Kidney epithelial cell (primary cell): ENCODE results near the gene SRGAP2B. TPM values are rescaled to one million over a fixed set of nuclear protein-coding genes. Genes with fewer than 3 reads are reported as not detected.
A peak's percentile ranks its signal among the peaks of the same experiment; 100 is the strongest.
"Not testable (repeated sequence)": the region's sequence is repeated elsewhere in the genome, so short reads cannot be mapped to it uniquely, and the experiment has no call there.

Experiments
- DNase-seq: peaks from one replicate; pipeline ENCODE4 v3.0.0-alpha.2; 2010; ENCODE audit warnings: low read depth
- H3K27me3 ChIP-seq: 2 replicates; pipeline ENCODE4 v1.6.0; 2011; ENCODE audit warnings: low read length; ENCODE audit not compliant: control insufficient read depth, insufficient read depth
- H3K36me3 ChIP-seq: 2 replicates; pipeline ENCODE4 v1.5.1; 2011; ENCODE audit warnings: low read length; ENCODE audit not compliant: control insufficient read depth, insufficient read depth
- H3K4me3 ChIP-seq: 2 replicates; pipeline ENCODE4 v1.5.1; 2011; ENCODE audit warnings: low read depth, mild to moderate bottlenecking, control low read depth, low read length
- total RNA-seq: library from RNA; depleted of rRNA; stranded (reverse); fragments of >200 nt; gene quantifications from 2 replicates; pipeline ENCODE4 v1.2.3, GENCODE V29; 2015

The SRGAP2B gene
- total RNA-seq, 1 donor from 2014 or later = 11.4 TPM

DNA sequence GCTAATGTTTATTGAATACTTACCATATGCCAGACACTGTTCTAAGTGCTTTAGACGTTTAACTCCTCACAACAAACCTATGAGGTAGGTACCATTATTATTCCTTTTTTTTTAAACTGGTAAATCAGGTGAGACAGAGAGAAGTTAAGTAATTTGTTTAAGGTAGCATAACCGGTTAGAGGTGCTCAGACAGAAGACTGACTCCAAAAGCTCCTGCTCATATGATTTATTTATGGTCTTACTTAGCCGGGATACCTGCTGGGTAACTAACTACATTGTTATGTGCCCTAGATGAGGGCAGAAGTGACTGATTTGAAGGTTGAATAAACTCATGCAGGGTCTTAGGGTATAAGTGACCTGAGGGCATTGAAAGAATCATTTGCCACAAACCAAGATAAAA lies 17.6 kb upstream of the SRGAP2B start:
- not testable (repeated sequence) for H3K4me3 ChIP-seq, DNase-seq, H3K27me3 ChIP-seq, H3K36me3 ChIP-seq

DNA sequence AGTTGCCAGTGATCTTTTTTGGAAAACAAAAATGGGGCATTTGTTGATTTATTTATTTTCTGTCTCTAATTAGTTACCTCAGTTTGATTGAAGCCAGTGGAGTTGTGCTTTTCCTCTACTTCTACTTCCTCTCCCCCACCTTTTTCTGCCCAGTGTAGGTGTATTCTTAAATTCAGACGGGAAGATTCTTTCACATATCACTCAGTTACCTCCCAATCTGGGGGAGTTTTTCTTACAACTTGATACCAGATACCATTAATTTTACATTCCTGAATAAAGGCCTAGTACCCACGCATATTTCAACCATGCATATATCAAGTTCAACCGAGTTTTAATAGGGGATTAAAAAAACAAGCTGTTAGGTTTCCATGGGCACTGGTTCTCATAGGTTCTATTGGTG lies 16.5 kb upstream of the SRGAP2B start:
- H3K4me3 ChIP-seq, H3K36me3 ChIP-seq, DNase-seq, H3K27me3 ChIP-seq: not testable (repeated sequence)

DNA sequence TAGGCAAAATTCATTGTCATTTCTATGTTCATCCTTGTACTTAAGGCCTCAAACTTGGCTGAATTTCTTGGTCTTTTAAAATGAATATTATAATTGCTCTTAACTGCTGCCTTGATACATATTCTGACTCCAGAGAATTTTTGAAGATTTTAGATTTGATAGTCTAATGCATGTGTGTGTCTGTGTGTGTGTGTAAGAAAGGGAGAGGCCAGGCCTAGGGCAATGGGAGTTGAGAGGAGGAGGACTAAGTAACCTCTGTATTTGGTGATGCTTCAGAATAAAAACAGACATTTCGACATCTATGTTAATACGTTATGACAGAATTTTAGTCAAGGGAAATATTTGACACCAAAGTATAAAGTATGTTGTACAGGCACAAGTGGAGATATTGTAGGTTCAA lies 8.2 kb upstream of the SRGAP2B start:
- not testable (repeated sequence) for H3K27me3 ChIP-seq

DNA sequence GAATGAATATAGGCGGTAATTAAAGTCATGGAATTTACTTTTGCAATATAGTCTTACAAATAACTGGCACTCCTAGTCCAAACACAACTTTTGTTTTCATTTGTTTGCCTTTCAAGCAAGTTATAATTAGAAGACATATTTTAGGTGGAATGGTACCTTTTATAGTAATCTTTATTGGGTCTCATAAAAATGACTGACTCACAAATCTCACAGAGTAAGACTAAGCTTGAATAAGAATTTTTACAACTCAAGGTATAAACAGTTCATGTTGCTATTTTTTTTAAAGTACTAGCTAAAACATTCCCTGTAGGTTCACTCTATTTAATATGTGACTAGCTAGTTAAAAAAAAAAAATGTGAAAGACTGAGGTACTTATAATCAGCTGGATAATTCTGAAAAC lies 6.6 kb upstream of the SRGAP2B start:
- H3K27me3 ChIP-seq, H3K36me3 ChIP-seq, DNase-seq, H3K4me3 ChIP-seq: not testable (repeated sequence)

More for the DNA sequence above, 8.2 kb upstream of the SRGAP2B start:
- not testable (repeated sequence) for DNase-seq, H3K4me3 ChIP-seq, H3K36me3 ChIP-seq

DNA sequence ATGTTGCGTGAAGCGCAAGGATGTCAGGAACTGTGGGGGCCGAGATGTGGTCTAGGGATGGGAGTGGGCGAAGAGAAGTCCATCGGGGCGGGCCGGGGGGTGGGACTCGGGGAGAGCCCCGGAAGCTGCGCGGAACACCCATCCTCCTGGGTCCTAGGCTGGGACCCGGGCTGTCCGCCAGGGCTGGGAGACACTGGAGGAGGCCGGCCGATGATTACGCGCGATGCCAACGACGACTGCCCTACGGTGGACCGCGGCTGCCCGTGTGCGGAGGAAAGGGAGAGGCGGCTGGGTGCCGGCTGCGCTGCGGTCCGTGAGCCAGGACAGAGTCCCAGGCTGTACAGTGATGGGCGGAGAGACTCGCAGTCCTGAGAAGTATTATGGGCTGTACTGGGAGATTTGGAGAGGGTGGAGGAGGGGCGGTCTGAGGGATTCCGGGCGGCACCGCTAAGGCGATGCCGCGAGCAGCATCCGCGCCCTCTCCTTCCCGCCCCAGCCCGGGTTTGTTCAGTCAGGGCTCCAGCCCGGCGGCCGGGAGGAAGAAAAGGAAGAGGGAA lies 395 bp downstream of the SRGAP2B start:
- not testable (repeated sequence) for H3K36me3 ChIP-seq, DNase-seq, H3K27me3 ChIP-seq
- H3K4me3 ChIP-seq = peak overlapping the region; percentile 45

DNA sequence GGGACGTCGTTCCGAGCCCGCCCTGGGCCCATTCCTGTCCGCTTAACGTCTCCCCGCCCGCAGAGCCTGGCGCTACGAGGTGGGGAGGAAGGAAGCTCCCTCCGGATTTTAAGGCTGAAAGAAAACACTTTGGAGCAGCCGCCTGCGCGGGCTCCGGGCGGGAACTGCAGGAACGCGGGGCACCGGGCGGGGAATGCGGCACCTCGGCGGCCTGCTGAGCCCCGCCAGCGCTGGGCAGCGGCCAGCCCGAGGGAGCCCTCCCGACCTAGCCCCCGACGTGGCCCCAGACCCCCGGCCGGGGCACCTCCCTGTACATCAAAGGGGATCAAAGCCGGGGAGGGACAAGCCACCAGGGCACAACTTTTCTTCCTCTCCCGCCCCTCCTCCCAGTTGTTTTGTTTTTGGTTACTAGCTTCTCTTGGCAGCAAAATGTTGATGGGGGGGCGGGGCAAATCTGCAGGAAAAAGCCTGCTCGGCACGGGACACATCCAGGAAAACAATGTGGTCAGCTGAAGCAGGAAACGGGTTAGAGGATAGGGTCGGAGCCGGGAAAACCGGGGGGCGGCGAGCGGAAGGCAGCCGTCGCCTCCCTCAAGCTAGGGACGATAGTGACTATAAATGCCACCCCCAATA lies 1.5 kb downstream of the SRGAP2B start:
- not testable (repeated sequence) for H3K36me3 ChIP-seq, DNase-seq, H3K27me3 ChIP-seq
- peak overlapping the region; percentile 37 for H3K4me3 ChIP-seq

DNA sequence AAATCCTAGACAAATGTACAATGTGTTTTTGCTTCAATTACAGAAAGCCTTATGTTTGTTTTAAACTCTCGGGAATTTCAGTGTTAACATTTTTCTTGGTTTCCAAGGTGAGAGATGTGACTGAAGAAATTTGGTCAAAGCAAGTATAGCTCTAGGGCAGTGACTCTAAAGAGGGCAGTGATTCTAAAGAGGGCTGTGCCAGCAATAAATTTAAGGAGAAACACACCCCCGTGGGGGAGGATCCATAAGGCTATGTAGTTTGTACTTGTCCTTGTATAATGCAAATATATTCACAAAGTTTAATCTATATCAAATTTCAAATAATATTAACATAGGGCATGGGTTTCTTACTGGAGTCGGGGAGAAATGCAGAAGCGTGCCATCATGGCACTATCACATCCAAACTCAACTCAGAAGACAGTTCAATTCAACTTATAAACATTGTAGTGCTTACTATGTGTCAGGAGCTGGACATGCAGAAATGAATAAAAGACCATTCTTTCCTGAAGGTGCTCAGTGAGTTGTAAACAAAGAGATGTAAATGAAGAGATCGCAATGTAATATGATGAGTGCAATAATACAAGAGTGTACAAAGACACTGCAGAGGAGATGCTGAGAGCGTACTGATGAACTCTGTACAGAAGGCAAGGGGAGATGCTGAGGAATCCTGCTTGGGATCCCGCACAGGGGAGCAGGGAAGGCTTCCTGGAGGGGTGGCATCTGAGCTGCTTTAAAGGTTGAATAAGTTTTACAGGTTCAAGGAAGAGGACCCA lies 12.5 kb downstream of the SRGAP2B start:
- not testable (repeated sequence) for DNase-seq, H3K4me3 ChIP-seq, H3K27me3 ChIP-seq, H3K36me3 ChIP-seq

DNA sequence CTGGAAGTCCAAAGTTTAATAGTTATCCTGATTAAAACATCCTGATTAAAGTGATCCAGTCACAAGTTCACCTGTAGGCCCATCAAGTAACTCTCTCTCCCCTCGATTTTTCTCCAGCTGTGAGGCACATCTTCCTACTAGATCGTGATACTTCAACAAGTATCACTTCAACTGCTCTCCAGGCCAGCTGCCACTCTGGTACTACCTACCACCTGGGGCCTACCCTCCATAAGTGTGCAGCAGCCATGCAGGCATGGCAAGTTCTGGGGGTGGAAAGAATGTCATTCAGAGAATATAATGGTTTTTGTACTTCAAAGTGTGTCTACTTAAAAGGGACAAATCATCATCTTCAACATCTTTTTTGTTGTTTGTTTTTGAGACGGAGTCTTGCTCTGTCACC lies 14.9 kb downstream of the SRGAP2B start:
- not testable (repeated sequence) for DNase-seq, H3K4me3 ChIP-seq, H3K27me3 ChIP-seq, H3K36me3 ChIP-seq

DNA sequence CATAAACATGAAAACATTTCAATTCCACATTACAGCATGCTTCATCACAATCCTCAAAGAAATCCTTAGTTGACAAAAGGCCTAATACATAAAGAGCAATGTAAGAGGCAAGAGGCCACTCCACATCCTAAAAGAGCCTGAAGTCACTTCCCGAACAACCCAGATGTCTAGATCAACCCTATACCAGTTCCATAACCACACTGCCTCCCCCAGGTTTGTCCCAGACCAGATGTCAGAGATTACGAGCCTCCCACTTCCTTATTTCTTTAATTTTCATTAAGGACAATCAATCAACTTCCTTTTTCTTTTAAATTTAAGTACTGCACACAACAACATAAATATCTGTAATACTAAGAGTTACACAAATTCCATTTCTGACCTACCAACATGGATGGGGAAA lies 15.4 kb downstream of the SRGAP2B start:
- not testable (repeated sequence) for H3K4me3 ChIP-seq, H3K36me3 ChIP-seq, H3K27me3 ChIP-seq, DNase-seq

DNA sequence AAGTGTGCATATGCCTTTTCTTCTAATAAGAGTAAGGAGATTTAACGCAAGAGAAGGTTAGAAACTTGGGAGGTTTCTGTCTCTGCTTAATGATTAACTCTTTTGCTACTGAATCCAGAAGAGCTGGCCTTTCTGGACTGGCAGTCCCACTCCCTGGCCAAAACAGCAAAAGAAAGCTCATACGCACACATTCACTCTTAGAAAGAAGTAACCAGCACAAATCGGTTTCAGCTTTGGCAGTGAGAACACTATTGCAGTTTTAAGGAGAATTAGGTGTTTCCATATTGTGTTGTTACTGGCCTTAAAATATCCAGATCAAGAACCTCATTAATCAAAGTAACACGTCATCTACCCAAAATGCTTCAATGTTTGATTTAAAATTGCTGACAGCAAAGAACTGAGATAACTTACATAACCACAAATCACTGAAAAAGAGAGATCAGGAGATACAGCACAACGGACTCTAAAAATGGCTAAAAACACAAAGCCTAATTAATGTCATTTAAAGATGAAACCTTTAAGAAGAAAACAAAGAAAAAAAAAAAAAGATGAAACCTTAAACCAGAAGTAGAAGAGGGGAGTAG lies 16.2 kb downstream of the SRGAP2B start:
- H3K27me3 ChIP-seq, DNase-seq, H3K36me3 ChIP-seq, H3K4me3 ChIP-seq: not testable (repeated sequence)

DNA sequence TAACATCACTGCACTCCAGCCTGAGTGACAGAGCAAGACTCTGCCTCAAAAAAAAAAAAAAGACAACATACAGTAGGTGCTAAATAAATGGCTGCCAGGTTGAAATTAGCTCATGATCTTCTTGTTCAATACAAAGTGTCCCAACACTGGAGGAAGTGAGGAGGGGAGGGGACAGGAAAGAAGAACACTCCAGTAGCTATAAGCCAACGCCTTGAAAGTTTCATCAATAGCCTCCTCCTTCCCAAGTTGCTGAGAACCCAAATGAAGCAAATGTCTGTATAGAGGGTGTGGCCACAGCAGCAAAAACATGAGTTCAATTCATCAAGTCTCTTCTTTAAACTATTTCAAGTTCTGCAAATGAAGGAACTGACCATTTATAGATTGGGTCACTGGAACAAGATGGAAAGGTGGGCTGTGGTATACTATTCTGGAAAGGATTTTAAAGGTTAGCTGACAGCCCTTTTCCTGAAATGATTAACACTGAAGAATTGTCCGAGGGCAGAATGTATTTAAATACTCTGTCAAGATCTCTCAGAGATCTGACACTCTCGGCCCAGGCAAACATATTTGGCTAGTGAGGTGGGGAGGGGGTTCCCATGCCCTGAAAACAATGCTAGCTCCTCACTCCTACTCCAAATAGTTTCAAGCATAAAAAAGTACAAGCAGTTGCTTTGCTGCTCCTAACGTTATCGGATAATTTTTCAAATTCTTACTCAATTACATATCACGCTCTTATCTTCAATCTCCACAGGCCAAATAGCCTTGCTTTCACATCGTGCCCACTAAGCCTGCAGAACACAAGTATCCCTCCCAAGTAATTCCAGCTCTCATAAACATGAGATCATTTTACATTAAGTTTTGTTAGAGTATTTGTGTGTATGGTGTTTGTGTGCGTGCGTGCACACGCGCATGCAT lies 17.0 kb downstream of the SRGAP2B start:
- H3K27me3 ChIP-seq, H3K4me3 ChIP-seq, DNase-seq, H3K36me3 ChIP-seq: not testable (repeated sequence)

DNA sequence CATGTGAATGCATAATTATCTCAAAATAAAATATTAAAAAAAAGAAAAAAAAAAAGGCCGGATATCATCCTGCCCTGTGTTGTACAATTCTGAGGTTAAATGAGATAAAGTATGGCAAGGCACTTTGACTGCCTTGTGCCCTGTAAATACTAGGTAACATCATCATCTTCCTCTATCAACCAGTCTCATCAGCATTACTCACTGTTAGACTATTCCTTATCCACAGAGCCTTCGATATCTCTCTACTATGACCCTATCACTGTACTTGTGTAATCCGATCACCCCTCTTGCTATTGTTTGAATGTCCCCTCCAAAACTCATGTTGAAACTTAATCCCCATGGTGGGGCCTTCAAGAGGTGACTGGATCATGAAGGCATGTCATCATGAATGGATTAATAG lies 18.3 kb downstream of the SRGAP2B start:
- not testable (repeated sequence) for DNase-seq, H3K36me3 ChIP-seq, H3K27me3 ChIP-seq, H3K4me3 ChIP-seq

DNA sequence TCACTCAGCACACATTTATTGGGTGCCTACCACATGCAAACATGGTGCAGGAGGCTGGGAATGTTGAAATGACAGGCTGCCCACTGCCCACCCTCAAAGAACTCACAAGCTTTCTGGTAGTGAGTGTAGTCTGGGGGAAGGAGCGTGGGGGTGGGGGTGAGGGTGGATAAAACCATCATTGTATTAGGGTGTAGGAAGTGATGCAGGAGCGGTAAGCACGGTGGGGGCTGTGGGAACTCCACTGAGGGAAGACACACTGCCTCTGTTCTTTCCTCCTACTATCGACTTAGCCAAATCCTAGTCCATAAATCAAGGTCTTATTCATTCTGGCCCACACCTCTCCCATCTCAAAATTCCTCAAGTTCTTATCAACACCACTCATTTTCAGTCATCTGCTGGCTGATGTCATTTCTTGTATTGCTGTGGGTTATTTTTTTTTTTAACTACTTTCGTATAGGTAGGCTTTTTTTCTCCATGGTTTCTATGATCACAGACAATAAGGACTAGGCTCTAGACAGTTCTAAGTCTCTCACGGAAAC lies 21.0 kb downstream of the SRGAP2B start:
- H3K27me3 ChIP-seq, H3K36me3 ChIP-seq, H3K4me3 ChIP-seq, DNase-seq: not testable (repeated sequence)

DNA sequence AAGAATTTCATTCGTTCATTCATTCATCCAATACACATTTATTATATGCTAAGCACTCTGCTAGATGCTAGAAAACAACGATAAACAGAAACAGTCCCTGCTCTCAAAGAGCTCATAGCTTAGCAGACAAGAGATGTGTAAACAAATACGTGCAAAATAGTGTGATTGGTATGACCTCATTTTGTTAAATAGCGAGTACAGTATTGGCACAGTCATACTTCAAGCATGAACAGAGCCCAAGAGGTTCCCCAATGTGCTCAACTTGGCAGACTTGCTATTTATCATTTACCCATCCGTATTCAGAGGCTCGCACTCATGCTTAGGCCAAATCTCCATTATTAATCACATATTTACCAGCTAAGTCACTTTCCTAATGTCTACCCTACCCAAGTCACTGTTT lies 23.6 kb downstream of the SRGAP2B start:
- DNase-seq, H3K27me3 ChIP-seq, H3K4me3 ChIP-seq, H3K36me3 ChIP-seq: not testable (repeated sequence)
